Rectal smooth muscle tissue (tissue), 1 donor: ENCODE data around the gene HP.
"Not testable (repeated sequence)": the region's sequence is repeated elsewhere in the genome, so short reads cannot be mapped to it uniquely, and the experiment has no call there.

Experiments
- H3K27ac ChIP-seq: one replicate; pipeline ENCODE4 v1.7.0; 2013; ENCODE audit warnings: low read depth, low read length, inconsistent platforms
- H3K27me3 ChIP-seq: one replicate; pipeline ENCODE4 v1.7.0; 2013; ENCODE audit warnings: low read length; ENCODE audit not compliant: control insufficient read depth, insufficient read depth
- H3K36me3 ChIP-seq: one replicate; pipeline ENCODE4 v1.7.0; 2013; ENCODE audit warnings: low read length; ENCODE audit not compliant: control insufficient read depth, insufficient read depth
- H3K4me1 ChIP-seq: one replicate; pipeline ENCODE4 v1.7.0; 2013; ENCODE audit warnings: low read length; ENCODE audit not compliant: control insufficient read depth, insufficient read depth
- H3K4me3 ChIP-seq: one replicate; pipeline ENCODE4 v1.7.0; 2013; ENCODE audit warnings: low read length
- H3K9ac ChIP-seq: one replicate; pipeline ENCODE4 v1.7.0; 2013; ENCODE audit warnings: low read length

The HP gene

GRCh38 chr16:72054254-72054847 is at the start of gene HP:
Gene HP (plus strand): TSS chr16:72054505. CDS start chr16:72054653, 148 bp downstream.
- H3K9ac ChIP-seq, H3K4me3 ChIP-seq, H3K27ac ChIP-seq, H3K36me3 ChIP-seq, H3K4me1 ChIP-seq, H3K27me3 ChIP-seq: not testable (repeated sequence)

- not testable (repeated sequence) for H3K4me3 ChIP-seq, H3K27me3 ChIP-seq, H3K4me1 ChIP-seq, H3K9ac ChIP-seq, H3K27ac ChIP-seq, H3K36me3 ChIP-seq
These were observed 46.3 kb upstream of the HP start for GRCh38 chr16:72008065-72008423.

GRCh38 chr16:72008424-72009216 is 45.7 kb upstream of the HP start, which contains the start of gene DHODH:
Gene DHODH (plus strand): TSS chr16:72008744. CDS start chr16:72008765, 21 bp downstream.
- peak within 1 kb of the TSS; percentile 98 for H3K4me3 ChIP-seq
- no peaks in the 10 kb centered on the region for H3K36me3 ChIP-seq
- no peak within 1 kb of the TSS for H3K9ac ChIP-seq
- H3K4me1 ChIP-seq, result no peaks in the 10 kb centered on the region
- H3K27me3 ChIP-seq, result no peaks in the 10 kb centered on the region
- no peak within 1 kb of the TSS for H3K27ac ChIP-seq

DNA sequence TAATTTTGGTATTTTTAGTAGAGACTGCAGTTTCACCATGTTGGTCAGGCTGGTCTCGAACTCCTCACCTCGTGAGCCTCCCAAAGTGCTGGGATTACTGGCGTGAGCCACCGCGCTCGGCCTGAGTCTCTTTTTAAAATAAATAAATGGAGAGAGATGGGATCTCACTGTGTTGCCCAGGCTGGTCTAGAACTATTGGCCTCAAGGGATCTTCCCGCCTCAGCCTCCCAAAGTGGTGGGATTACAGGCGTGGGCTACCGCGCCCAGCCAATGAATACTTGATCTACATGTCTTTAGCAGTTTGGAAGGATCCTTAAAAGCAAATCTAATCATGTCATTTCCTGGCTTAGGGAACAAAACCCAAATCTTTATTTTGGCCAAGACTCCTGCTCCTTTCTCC is 44.5 kb upstream of the HP start:
- H3K27me3 ChIP-seq, result no peaks in the 10 kb centered on the region
- H3K36me3 ChIP-seq, result no peaks in the 10 kb centered on the region
- H3K27ac ChIP-seq, result no peak overlapping the region
- H3K9ac ChIP-seq, result no peak overlapping the region
- H3K4me3 ChIP-seq, result no peak overlapping the region
- no peaks in the 10 kb centered on the region for H3K4me1 ChIP-seq

DNA sequence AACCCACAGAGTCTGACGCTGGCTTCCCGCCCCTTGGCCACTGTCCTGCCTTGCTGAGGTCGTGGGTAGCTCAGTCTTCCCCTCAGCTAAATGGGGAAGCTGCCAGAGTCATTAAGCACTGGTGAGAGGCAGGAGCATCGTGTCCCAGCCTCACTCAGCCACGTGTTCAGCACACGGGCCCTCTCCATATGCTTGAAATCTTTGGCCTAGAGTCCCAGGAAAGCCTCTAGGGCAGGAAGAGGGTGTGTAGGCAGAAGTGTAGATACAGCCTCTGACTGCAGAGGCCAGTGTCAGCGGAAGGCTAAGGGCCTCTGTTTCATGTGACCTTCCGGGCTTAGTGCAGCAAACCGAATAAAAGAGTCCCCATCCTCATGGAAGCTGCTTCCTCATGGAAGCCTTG is 41.7 kb upstream of the HP start:
- Histone ChIP-seq H3K36me3 (no peaks in the 10 kb centered on the region), H3K4me1 (no peaks in the 10 kb centered on the region), H3K9ac (no peak overlapping the region), H3K4me3 (no peak overlapping the region), H3K27ac (no peak overlapping the region), H3K27me3 (no peaks in the 10 kb centered on the region)

- no peak overlapping the region for H3K4me3 ChIP-seq
- H3K27me3 ChIP-seq, result no peaks in the 10 kb centered on the region
- H3K27ac ChIP-seq, result no peak overlapping the region
- no peaks in the 10 kb centered on the region for H3K4me1 ChIP-seq
- H3K9ac ChIP-seq, result no peak overlapping the region
- no peaks in the 10 kb centered on the region for H3K36me3 ChIP-seq
These were observed 40.9 kb upstream of the HP start for GRCh38 chr16:72013389-72013788.

- no peak overlapping the region for H3K4me3 ChIP-seq
- no peaks in the 10 kb centered on the region for H3K4me1 ChIP-seq
- no peaks in the 10 kb centered on the region for H3K27me3 ChIP-seq
- no peaks in the 10 kb centered on the region for H3K36me3 ChIP-seq
- no peak overlapping the region for H3K27ac ChIP-seq
- no peak overlapping the region for H3K9ac ChIP-seq
These were observed 40.3 kb upstream of the HP start for GRCh38 chr16:72013888-72014581.

GRCh38 chr16:72014675-72015074 is 39.6 kb upstream of the HP start:
- Histone ChIP-seq H3K9ac (no peak overlapping the region), H3K27ac (no peak overlapping the region), H3K4me3 (no peak overlapping the region), H3K4me1 (no peaks in the 10 kb centered on the region), H3K27me3 (no peaks in the 10 kb centered on the region), H3K36me3 (no peaks in the 10 kb centered on the region)

DNA sequence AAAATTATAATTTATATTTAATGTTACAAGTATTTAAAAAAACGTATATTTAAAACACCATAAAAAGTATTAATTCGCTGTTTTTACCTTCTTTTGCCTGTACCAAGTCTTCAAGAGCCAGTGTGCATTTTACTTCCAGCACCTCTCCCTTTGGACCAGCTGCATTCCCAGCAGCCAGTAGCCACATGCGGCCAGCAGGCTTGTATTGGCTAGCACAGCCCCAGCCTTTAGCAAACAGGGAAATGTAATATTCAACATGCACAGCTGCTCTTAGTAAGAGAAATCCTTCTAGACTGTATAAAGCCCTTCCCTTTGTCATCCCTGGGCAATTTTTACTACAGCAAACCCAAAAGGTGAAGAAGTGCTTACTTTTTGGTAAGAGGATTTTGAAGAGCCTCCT is 39.2 kb upstream of the HP start:
- H3K9ac ChIP-seq, result no peak overlapping the region
- H3K4me3 ChIP-seq, result no peak overlapping the region
- no peaks in the 10 kb centered on the region for H3K27me3 ChIP-seq
- no peaks in the 10 kb centered on the region for H3K4me1 ChIP-seq
- H3K36me3 ChIP-seq, result no peaks in the 10 kb centered on the region
- H3K27ac ChIP-seq, result no peak overlapping the region

DNA sequence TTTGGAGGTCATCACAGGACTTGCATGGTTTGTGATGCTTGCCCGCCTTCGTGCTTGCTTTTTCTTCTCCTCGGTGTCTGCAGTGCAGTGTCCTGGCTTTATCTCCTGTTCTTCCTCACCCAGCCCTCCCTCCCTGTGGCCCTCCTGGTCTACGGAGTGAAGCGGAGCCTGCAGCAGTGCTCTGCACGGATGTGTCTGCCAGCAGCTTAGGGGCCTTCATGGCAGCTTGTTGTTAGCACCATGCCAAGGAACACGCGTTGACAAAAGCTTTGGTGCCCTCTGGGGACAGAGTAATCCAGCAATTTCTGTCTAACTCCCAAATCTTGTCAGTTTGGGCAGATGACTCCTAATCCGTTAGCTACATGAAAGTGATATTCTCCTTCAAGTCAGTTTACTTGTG is 35.8 kb upstream of the HP start:
- H3K4me1 ChIP-seq, result no peaks in the 10 kb centered on the region

DNA sequence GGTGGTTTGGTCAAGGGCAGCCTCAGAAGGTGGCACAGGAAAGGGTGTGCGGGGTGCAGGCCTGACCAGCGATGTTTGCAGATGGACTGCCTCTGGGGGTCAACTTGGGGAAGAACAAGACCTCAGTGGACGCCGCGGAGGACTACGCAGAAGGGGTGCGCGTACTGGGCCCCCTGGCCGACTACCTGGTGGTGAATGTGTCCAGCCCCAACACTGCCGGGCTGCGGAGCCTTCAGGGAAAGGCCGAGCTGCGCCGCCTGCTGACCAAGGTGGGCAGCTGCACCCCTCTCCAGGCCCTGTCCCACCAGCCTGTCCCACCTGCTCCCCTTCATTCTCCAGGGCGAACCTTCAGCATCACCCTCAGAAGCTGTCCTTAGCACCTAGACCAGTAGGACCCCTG is 33.3 kb upstream of the HP start:
- Histone ChIP-seq H3K4me3 (no peak overlapping the region), H3K9ac (no peak overlapping the region), H3K27me3 (no peaks in the 10 kb centered on the region), H3K4me1 (no peaks in the 10 kb centered on the region), H3K27ac (no peak overlapping the region), H3K36me3 (peaks cover 13% of the 10 kb centered on the region)

More for the DNA sequence above, 35.8 kb upstream of the HP start:
- H3K27ac ChIP-seq, result no peak overlapping the region
- H3K36me3 ChIP-seq, result peaks cover 5% of the 10 kb centered on the region
- H3K4me3 ChIP-seq, result no peak overlapping the region
- no peaks in the 10 kb centered on the region for H3K27me3 ChIP-seq
- H3K9ac ChIP-seq, result no peak overlapping the region

- H3K27me3 ChIP-seq, result no peaks in the 10 kb centered on the region
- no peak overlapping the region for H3K4me3 ChIP-seq
- H3K27ac ChIP-seq, result no peak overlapping the region
- H3K9ac ChIP-seq, result no peak overlapping the region
- H3K36me3 ChIP-seq, result peaks cover 13% of the 10 kb centered on the region
- no peaks in the 10 kb centered on the region for H3K4me1 ChIP-seq
These were observed 32.2 kb upstream of the HP start for GRCh38 chr16:72022127-72022526.
